HEK293 (cell line): ENCODE measurements around the gene NACA2.
A peak's percentile ranks its signal among the peaks of the same experiment; 100 is the strongest.

Source experiments
- CTCF ChIA-PET: fragments of 350-600 bp; formaldehyde crosslinking; extraction: SDS; loops from one replicate; lab custom pipeline; 2021; ENCODE audit warnings: antibody characterized with exemption; lab: Yijun Ruan, JAX
- POLR2A ChIA-PET: fragments of 300-600 bp; formaldehyde crosslinking; extraction: SDS; loops from one replicate; lab custom pipeline; 2020; ENCODE audit warnings: antibody characterized with exemption, inconsistent platforms; lab: Yijun Ruan, JAX
- H3K27ac ChIP-seq: fragments of 200-500 bp; sonication (Bioruptor generic); 2 replicates; pipeline ENCODE4 v1.5.1; 2014; ENCODE audit warnings: low read depth, low read length, control low read depth, inconsistent platforms; ENCODE audit errors: extremely low read depth
- H3K36me3 ChIP-seq, 2 experiments: fragments of 200-500 bp in 1 of 2; sonication (Bioruptor generic) in 1 of 2; 1 replicate in 1 of 2; 2 replicates in 1 of 2; pipeline ENCODE4 v1.5.1; 2014 to 2017; ENCODE audit warnings: inconsistent platforms in 2 of 2, low read length in 2 of 2; ENCODE audit not compliant: control insufficient read depth in 2 of 2, insufficient read depth in 1 of 2
- H3K4me1 ChIP-seq: fragments of 200-500 bp; sonication (Bioruptor generic); 2 replicates; pipeline ENCODE4 v1.5.1; 2014; ENCODE audit warnings: mild to moderate bottlenecking, low read length, inconsistent platforms; ENCODE audit not compliant: control insufficient read depth, insufficient read depth
- H3K4me3 ChIP-seq: 2 replicates; pipeline ENCODE4 v1.5.1; 2011; ENCODE audit warnings: low read depth, mild to moderate bottlenecking, control low read depth, low read length, moderate library complexity
- H3K9me3 ChIP-seq: fragments of 200-500 bp; sonication (Bioruptor generic); 2 replicates; pipeline ENCODE4 v1.5.1; 2014; ENCODE audit warnings: low read depth, low read length, inconsistent platforms; ENCODE audit not compliant: control insufficient read depth, insufficient read depth
- BCL11A ChIP-seq: fragments of 450-650 bp; formaldehyde crosslinking; IDR thresholded peaks from 2 replicates; pipeline ENCODE4 v1.5.1; 2016; ENCODE audit warnings: low read depth, missing biosample characterization, missing genetic modification characterization
- EGR2 ChIP-seq: fragments of 450-650 bp; formaldehyde crosslinking; IDR thresholded peaks from 2 replicates; pipeline ENCODE4 v1.5.1; 2016; ENCODE audit warnings: low read depth, missing biosample characterization, missing genetic modification characterization
- GLI2 ChIP-seq: fragments of 450-650 bp; formaldehyde crosslinking; IDR thresholded peaks from 2 replicates; pipeline ENCODE4; 2017; ENCODE audit warnings: missing biosample characterization, missing genetic modification characterization, low read depth, borderline replicate concordance
- GLI4 ChIP-seq: fragments of 450-650 bp; formaldehyde crosslinking; IDR thresholded peaks from 2 replicates; pipeline ENCODE4 v1.5.1; 2016; ENCODE audit warnings: missing biosample characterization, missing genetic modification characterization
- TCF7L2 ChIP-seq: IDR thresholded peaks from 2 replicates; pipeline ENCODE4 v1.6.1; 2011; ENCODE audit warnings: low read depth, mild to moderate bottlenecking, inconsistent platforms, low read length, moderate library complexity, borderline replicate concordance
- ZNF133 ChIP-seq: fragments of 450-650 bp; formaldehyde crosslinking; IDR thresholded peaks from 2 replicates; pipeline ENCODE4 v1.5.1; 2016; ENCODE audit warnings: missing biosample characterization, missing genetic modification characterization
- ZNF211 ChIP-seq: fragments of 450-650 bp; formaldehyde crosslinking; IDR thresholded peaks from 2 replicates; pipeline ENCODE4 v1.5.1; 2016; ENCODE audit warnings: low read depth, missing biosample characterization, missing genetic modification characterization
- ZNF341 ChIP-seq: fragments of 450-650 bp; formaldehyde crosslinking; IDR thresholded peaks from 2 replicates; pipeline ENCODE4; 2016; ENCODE audit warnings: low read depth, missing biosample characterization, missing genetic modification characterization
- ZNF555 ChIP-seq: fragments of 450-650 bp; formaldehyde crosslinking; conservative IDR thresholded peaks from 2 replicates; pipeline ENCODE4 v1.5.1; 2017; ENCODE audit warnings: missing biosample characterization, mild to moderate bottlenecking, missing genetic modification characterization, inconsistent platforms
- ZNF600 ChIP-seq: fragments of 450-650 bp; formaldehyde crosslinking; IDR thresholded peaks from 2 replicates; pipeline ENCODE4 v1.5.1; 2016; ENCODE audit warnings: missing biosample characterization, missing genetic modification characterization
- ZNF660 ChIP-seq: fragments of 450-650 bp; IDR thresholded peaks from 2 replicates; pipeline ENCODE4 v1.5.1; 2018; ENCODE audit warnings: missing biosample characterization, mild to moderate bottlenecking, missing genetic modification characterization
- ZNF677 ChIP-seq: fragments of 450-650 bp; IDR thresholded peaks from 2 replicates; pipeline ENCODE4 v1.5.0; 2018; ENCODE audit warnings: missing biosample characterization, mild to moderate bottlenecking, missing genetic modification characterization, moderate library complexity
- ZNF76 ChIP-seq: fragments of 450-650 bp; formaldehyde crosslinking; IDR thresholded peaks from 2 replicates; pipeline ENCODE4; 2016; ENCODE audit warnings: low read depth, missing biosample characterization, missing genetic modification characterization, borderline replicate concordance
- ZSCAN16 ChIP-seq: fragments of 450-650 bp; formaldehyde crosslinking; IDR thresholded peaks from 2 replicates; pipeline ENCODE4 v1.5.1; 2016; ENCODE audit warnings: missing biosample characterization, missing genetic modification characterization
- ZSCAN23 ChIP-seq: fragments of 450-650 bp; formaldehyde crosslinking; IDR thresholded peaks from 2 replicates; pipeline ENCODE4 v1.5.1; 2016; ENCODE audit warnings: missing biosample characterization, missing genetic modification characterization
- TF ChIP-seq, protein P1 (sequence below): fragments of 450-650 bp; formaldehyde crosslinking; IDR thresholded peaks from 2 replicates; pipeline ENCODE4 v1.5.1; 2017; ENCODE audit warnings: missing biosample characterization, missing genetic modification characterization
- TF ChIP-seq, protein P2 (sequence below): fragments of 450-650 bp; formaldehyde crosslinking; optimal IDR thresholded peaks from 2 replicates; pipeline ENCODE3; 2016; ENCODE audit warnings: missing biosample characterization, mild to moderate bottlenecking, missing genetic modification characterization
- TF ChIP-seq, protein P3 (sequence below): fragments of 450-650 bp; formaldehyde crosslinking; IDR thresholded peaks from 2 replicates; pipeline ENCODE4 v1.5.1; 2016; ENCODE audit warnings: missing biosample characterization, missing genetic modification characterization
- TF ChIP-seq, protein P4 (sequence below): fragments of 450-650 bp; formaldehyde crosslinking; IDR thresholded peaks from 2 replicates; pipeline ENCODE4 v1.5.1; 2017; ENCODE audit warnings: missing biosample characterization, mild to moderate bottlenecking, missing genetic modification characterization, moderate library complexity

Gene NACA2

DNA sequence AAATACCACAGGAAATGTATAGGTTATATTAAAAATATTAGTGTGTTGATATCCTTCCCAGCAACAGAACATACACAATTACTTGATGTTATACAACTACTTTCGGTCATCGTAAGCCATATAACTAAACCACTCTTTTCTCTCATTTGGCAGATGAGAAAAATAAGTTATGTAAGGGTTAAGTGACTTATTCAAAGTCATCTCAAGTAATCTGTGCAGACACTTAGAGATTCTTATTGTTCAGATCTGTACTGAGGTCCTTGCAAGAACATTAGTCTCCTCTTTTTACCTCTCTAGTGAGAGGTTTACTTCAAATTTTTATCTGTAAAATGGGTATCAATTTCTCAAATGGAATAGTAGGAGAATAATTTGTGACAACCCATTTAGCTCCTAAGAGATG lies 15.0 kb downstream of the NACA2 start:
- ChIA-PET POLR2A (no interaction called here), CTCF (interaction anchor here (0.6 to 2.9 kb wide), 13 partner anchors 7 to 1152 kb away, joined by 3 to 23 read pairs (median 3); no protein-coding TSS in a partner anchor)
- Histone ChIP-seq H3K9me3 (no peaks in the 10 kb centered on the region), H3K36me3 (no peaks in the 10 kb centered on the region), H3K4me1 (peaks cover 2% of the 10 kb centered on the region; the same call in 1 of the 2 replicates), H3K27ac (no peak overlapping the region), H3K4me3 (no peak overlapping the region)
- no peak for TF ChIP-seq GLI2 (tag by site-specific recombination)

DNA sequence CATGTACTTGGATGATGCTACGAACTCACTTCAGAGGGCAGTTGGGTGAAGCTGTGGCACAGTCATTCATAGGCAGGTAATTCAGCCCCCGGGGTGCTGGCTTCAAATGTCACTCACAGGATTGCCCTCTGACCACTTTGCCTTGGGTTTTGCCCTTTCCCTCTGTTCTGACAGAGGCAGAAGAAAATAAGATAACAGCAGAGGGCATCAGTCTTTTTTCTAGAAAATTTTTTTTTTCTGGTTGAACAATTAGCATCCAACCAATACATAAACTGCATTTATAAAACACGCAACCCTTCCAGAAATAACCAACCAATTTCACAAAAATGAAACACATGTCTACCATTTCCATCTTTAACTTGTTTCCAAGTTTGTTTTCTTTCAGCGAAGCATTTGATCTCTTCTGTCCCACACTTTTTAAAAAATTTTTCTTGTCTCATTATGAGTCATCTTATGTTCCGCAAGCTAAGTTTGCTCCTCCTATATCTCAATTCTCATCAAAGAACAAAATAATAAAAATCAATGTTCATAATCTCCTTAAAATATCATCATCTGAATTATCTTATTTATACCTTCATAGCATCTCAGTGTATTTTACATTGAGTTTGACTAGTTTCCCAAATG lies 15.6 kb downstream of the NACA2 start:
- Histone ChIP-seq H3K27ac (no peak overlapping the region), H3K4me3 (no peak overlapping the region), H3K36me3 (no peaks in the 10 kb centered on the region)
- CTCF ChIA-PET, result interaction anchor here (0.6 to 3.0 kb wide), 19 partner anchors 7 to 603 kb away, joined by 3 to 29 read pairs (median 5); no protein-coding TSS in a partner anchor
- TF ChIP-seq EGR2 (tag by site-specific recombination), result no peak
- TF ChIP-seq BCL11A (tag by site-specific recombination), result no peak
- TF ChIP-seq, protein P1, sequence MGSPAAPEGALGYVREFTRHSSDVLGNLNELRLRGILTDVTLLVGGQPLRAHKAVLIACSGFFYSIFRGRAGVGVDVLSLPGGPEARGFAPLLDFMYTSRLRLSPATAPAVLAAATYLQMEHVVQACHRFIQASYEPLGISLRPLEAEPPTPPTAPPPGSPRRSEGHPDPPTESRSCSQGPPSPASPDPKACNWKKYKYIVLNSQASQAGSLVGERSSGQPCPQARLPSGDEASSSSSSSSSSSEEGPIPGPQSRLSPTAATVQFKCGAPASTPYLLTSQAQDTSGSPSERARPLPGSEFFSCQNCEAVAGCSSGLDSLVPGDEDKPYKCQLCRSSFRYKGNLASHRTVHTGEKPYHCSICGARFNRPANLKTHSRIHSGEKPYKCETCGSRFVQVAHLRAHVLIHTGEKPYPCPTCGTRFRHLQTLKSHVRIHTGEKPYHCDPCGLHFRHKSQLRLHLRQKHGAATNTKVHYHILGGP (tag by site-specific recombination), result no peak
- TF ChIP-seq, protein P2, sequence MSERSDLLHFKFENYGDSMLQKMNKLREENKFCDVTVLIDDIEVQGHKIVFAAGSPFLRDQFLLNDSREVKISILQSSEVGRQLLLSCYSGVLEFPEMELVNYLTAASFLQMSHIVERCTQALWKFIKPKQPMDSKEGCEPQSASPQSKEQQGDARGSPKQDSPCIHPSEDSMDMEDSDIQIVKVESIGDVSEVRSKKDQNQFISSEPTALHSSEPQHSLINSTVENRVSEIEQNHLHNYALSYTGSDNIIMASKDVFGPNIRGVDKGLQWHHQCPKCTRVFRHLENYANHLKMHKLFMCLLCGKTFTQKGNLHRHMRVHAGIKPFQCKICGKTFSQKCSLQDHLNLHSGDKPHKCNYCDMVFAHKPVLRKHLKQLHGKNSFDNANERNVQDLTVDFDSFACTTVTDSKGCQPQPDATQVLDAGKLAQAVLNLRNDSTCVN (tag by site-specific recombination), result no peak
- no peak for TF ChIP-seq ZNF133 (tag by site-specific recombination)
- TF ChIP-seq ZNF677 (tag by site-specific recombination), result no peak
- TF ChIP-seq ZNF341 (tag by site-specific recombination), result no peak
- no peak for TF ChIP-seq ZSCAN23 (tag by site-specific recombination)
- TF ChIP-seq ZNF76 (tag by site-specific recombination), result no peak
- TF ChIP-seq, all 188 proteins: peak for 0
- POLR2A ChIA-PET, result interaction anchor here (1.3 kb wide), 1 partner anchor 163 kb away, joined by 3 read pairs; no protein-coding TSS in a partner anchor
- H3K9me3 ChIP-seq, result no peaks in the 10 kb centered on the region
- no peaks in the 10 kb centered on the region for H3K4me1 ChIP-seq

DNA sequence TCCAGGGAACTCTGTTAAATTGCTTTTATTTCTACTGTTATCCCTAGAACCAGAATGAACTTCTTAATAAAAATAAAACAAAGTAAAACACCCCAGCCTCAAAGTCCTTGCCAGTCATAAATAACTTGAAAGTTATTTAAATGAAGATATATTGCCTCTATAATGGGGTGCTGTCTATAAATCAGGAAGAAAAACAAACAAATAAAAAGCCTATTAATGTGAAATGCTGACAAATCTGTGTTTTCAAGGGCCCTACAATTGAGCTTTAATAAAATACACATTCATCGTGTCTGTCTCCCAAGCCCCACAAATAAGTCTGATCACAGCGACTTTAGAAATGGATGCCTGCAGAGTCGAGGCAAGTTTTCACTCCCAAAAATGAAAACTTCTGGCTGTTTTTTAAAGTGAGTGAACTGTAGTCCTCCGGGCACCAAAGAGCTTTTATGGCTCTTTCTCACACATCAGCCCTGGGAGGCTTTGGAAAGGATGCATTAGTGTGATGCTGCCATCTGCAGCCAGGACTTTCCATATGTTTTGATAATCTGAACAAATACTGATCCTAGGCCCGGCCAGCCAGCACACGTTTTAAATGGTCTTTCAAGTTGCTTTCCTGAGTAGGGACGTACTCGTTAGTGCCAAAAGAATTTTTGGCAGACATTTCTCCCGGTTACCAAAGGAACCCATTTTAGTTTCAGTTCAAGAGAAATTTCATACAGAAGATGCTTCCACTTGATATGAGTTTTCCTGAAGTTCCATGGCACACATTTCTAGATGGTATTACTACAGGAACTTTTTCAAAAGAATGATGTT lies 16.3 kb downstream of the NACA2 start:
- CTCF ChIA-PET, result interaction anchor here (0.6 to 3.0 kb wide), 32 partner anchors 8 to 678 kb away, joined by 3 to 29 read pairs (median 4); no protein-coding TSS in a partner anchor
- Histone ChIP-seq H3K4me1 (no peaks in the 10 kb centered on the region), H3K4me3 (no peak overlapping the region), H3K36me3 (no peaks in the 10 kb centered on the region), H3K9me3 (no peaks in the 10 kb centered on the region), H3K27ac (no peak overlapping the region)
- POLR2A ChIA-PET, result interaction anchor here (0.9 to 1.3 kb wide), 2 partner anchors 162 to 175 kb away, joined by 3 to 4 read pairs; partner anchors contain the start of gene TBX2
- TF ChIP-seq, protein P3, sequence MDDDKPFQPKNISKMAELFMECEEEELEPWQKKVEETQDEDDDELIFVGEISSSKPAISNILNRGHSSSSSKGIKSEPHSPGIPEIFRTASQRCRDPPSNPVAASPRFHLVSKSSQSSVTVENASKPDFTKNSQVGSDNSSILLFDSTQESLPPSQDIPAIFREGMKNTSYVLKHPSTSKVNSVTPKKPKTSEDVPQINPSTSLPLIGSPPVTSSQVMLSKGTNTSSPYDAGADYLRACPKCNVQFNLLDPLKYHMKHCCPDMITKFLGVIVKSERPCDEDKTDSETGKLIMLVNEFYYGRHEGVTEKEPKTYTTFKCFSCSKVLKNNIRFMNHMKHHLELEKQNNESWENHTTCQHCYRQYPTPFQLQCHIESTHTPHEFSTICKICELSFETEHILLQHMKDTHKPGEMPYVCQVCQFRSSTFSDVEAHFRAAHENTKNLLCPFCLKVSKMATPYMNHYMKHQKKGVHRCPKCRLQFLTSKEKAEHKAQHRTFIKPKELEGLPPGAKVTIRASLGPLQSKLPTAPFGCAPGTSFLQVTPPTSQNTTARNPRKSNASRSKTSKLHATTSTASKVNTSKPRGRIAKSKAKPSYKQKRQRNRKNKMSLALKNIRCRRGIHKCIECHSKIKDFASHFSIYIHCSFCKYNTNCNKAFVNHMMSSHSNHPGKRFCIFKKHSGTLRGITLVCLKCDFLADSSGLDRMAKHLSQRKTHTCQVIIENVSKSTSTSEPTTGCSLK (tag by site-specific recombination), result no peak
- no peak for TF ChIP-seq TCF7L2
- 0 out of 2 replicates have a peak, but pooled peaks have one; percentile 26 for TF ChIP-seq ZNF600 (tag by site-specific recombination)
- no peak for TF ChIP-seq GLI4 (tag by site-specific recombination)
- TF ChIP-seq, protein P1 (tag by site-specific recombination), result no peak
- no peak for TF ChIP-seq ZNF555
- TF ChIP-seq ZNF660, result 0 out of 2 replicates have a peak, but pooled peaks have one; percentile 42
- no peak for TF ChIP-seq ZNF211 (tag by site-specific recombination)
- TF ChIP-seq, protein P4, sequence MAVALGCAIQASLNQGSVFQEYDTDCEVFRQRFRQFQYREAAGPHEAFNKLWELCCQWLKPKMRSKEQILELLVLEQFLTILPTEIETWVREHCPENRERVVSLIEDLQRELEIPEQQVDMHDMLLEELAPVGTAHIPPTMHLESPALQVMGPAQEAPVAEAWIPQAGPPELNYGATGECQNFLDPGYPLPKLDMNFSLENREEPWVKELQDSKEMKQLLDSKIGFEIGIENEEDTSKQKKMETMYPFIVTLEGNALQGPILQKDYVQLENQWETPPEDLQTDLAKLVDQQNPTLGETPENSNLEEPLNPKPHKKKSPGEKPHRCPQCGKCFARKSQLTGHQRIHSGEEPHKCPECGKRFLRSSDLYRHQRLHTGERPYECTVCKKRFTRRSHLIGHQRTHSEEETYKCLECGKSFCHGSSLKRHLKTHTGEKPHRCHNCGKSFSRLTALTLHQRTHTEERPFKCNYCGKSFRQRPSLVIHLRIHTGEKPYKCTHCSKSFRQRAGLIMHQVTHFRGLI, result 0 out of 2 replicates have a peak, but pooled peaks have one; percentile 27
- TF ChIP-seq ZSCAN16 (tag by site-specific recombination), result no peak
